HG02870 (cell line): ENCODE results near the gene ZNF385C.
"Not testable (repeated sequence)": the region's sequence is repeated elsewhere in the genome, so short reads cannot be mapped to it uniquely, and the experiment has no call there.

Experiments used
- ATAC-seq: cut with Tn5 transposase; IDR thresholded peaks from one replicate; pipeline ENCODE4 v1.9.1; 2021; ENCODE audit warnings: mild to moderate bottlenecking, moderate library complexity; ENCODE audit not compliant: unreplicated experiment

Gene ZNF385C

DNA sequence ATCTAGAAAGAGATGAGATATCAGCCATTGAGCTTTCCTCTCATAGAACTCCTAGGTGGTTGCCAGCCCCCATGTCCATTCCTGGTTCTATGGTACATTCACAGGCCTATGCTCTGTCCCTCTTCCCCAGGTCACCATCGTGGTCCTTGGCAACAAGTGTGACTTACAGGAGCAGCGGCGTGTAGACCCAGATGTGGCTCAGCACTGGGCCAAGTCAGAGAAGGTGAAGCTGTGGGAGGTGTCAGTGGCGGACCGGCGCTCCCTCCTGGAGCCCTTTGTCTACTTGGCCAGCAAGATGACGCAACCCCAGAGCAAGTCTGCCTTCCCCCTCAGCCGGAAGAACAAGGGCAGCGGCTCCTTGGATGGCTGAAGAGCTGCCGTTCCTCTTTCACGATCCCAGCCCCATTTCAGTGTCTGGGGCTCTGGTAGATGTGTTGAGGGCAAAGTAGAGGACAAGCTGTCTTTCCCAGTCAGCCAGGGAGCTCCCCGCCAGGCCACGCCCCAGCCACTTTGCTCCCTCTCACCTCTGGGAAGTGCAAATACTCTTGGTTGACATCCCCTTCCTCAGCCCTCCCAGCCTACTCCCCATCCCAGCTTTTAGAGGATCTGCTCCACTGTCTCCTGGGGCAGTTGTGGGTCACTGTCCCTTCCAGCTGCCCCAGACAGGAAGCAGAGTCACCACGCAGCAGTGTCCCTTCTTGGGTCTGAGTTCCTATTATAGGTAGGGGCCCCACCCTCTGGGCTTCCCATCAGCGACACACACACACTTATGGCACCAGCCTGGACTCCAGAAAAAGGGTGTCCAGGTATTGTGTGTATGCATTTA is 74.5 kb downstream of the ZNF385C start:
- ATAC-seq = no peak

DNA sequence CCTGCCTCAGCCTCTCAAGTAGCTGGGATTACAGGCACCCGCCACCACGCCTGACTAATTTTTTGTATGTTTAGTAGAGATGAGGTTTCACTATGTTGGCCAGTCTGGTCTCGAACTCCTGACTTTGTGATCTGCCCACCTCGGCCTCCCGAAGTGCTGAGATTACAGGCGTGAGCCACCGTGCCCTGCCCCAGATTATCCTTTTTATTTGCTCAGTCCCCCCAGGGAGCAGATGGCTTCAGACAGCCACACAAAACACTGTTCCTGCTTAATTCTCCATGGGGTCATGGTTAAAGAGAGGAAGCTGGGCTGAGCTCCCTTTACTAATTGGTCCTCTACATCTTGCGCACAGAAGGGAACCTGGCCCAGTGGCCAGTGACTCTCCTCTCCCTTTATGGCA is 77.4 kb downstream of the ZNF385C start:
- not testable (repeated sequence) for ATAC-seq

DNA sequence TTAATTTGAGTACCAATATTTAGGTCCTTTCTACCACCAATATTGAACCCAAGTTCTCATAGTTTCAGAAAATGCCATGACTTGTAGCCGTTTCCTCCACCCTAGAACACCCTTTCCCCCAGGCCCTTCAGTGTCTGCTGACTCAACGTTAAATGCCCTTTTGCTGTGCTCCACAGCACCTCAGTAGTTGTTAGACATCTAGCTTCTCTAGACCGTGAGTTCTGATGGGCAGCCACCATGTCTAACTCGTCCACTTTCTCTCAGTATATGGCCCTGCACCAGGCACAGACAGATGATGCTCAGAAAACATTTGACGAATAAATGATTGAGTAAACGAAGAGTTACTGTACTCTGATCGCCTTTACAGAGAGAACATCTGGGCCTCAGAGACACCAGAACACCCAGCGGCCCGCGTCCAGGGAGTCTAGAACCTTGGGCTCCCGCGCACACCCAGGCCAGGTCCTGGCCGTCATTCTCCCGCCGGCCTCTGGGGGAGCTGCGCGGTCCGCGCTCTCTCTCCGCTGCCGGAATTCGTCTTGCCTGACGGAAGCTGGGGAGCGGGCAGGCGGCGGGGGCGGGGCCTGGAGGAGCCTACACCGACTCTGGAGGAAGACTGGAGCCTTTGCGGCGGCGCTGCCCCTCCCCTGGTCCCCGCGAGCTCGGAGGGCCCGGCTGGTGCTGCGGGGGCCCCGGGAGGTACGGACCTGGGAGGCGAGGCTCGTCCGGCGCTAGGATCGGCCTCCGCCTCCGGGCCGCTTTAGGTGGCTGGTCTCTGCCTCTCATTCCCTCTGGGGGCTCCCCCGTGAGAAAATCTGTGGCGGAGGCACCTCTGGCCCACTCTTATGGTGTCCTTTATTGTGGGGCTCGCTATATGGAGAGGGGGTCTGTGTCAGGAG is 78.5 kb downstream of the ZNF385C start, which contains the start of gene NKIRAS2:
Gene NKIRAS2 (plus strand): TSS at position 582 of the 896 bp plus-strand sequence. CDS start 1,488 bp downstream, outside the sequence.
- ATAC-seq = peak; percentile 47

DNA sequence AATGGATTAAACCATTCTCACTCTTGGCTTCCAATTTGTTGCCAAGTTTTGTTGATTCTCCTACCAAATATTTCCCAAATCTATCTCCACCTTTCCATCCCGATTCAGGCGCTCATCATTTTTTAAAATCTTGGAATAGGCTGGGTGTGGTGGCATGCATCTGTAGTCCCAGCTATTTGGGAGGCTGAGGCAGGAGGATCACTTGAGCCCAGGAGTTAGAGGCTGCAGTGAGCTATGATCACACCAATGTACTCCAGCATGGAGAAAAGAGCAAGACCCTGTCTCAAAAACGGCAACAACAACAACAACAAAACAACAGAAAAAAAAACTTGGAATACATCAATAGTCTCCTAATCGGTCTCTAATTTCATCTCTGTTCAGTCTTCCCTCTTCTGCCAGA is 79.3 kb downstream of the ZNF385C start:
- ATAC-seq = no peak

DNA sequence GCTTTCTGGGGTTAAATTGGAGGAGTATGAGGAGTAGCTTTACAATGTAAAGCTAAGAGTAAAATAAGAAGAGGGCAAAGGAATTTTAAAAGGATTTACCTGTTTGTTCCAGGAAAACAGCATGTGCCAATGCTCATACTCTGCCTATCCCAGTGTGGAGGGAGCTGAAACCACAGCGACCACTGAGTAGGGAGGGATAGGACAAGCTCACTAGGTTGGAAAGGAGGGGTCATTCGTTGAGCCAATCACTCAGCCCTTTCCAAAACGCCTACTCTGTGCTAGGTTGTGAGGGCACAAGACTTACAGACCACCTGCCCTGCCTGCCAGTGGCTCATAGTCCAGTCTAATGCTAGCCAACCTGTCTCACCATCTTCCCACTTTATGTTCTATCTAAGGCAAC is 79.9 kb downstream of the ZNF385C start:
- no peak for ATAC-seq

DNA sequence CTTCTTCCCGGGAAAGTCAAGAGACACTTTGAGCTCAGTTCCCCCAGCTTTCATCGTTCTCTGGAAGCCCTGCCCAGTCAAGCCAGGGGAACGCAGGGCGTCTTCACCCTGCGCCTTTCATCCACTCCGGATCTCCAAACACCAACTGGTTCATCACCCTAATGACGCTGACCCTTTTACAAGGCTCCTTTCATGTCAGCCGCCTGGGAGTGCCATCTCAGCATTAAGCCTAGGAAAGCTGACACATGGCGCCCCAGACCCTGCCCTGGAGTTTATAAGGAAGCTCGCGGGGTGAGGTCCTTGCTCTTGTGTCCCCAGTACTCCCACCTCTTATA is 80.4 kb downstream of the ZNF385C start:
- peak; percentile 7 for ATAC-seq

DNA sequence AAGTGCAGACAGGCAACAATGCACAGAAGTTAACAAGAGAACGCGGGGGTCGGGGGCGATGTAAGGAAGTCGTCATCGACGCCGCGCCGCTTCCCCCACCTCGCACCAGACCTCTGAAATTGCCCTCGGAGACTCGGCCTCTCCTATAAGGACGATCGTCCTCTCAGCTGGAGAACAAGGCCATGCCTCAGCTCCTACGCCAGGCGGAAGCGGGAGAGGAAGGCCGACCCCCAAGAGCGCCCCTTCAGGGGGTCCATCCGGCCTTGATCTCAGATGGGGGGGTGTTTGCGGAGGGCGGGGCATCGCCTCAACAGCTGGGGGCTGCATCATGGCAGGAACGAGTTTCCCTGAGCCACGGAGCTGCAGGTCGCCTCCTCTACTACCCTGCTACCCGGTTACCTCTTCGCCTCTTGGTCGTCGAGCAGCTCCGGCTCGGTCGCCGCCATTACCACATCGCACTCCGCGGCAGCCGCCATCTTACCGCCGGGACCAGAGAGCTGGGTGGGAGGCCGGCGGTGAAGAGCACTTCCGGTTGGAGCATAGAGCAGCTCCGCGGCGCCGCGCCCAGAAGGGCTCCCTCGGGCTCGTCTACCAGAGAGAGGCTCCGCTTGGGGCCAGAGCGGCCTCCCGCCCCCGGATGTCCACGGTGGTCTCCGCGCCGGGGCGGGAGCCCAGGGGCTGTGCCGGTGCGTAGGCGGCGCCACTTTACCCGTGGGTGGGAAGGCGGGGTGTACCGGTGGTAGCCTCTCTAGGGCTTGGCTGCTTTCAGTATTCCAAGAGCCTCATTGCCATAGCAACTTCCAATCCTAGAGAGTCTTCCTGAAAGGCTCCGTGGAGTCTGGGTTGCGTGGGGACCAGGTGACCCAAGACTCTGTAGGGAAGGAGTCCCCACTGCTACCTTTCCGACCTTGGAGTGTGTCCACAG is 81.1 kb downstream of the ZNF385C start, which contains the start of gene DNAJC7:
Gene DNAJC7 (minus strand): TSS at position 499 of the 925 bp plus-strand sequence. CDS start 23 bp downstream, at position 476.
- peak; percentile 74 for ATAC-seq

DNA sequence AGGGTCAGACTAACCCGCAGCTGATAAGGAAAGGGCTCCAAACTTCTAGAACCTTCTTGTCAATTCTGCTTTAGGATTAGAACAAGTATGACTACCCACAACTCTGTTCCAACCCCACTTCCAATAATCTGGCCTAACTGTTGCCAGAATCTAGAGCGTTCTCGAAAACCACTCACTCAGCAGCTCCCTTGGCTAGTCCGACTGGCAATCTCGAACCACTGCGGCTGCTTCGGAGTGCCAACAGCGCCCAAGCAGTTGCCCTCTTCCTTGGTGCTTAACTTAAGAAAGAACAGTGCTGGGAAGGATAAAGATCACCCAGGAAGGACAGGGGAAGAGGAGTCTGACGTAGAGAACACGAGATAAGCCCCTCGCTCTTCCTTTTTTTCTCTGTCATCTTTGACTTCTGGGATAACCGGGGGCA is 81.9 kb downstream of the ZNF385C start:
- no peak for ATAC-seq

DNA sequence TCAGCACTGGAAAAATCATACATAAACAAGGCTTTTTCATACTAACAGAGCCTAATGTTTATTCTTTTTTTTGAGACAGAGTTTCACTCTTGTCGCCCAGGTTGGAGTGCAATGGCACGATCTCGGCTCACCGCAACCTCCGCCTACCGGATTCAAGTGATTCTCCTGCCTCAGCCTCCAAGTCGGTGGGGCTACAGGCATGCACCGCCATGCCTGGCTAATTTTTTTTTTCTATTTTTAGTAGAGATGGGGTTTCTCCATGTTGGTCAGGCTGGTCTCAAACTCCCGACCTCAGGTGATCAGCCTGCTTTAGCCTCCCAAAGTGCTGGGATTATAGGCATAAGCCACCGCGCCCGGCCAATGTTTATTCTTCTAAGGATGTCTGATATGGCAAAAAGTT is 84.5 kb downstream of the ZNF385C start:
- not testable (repeated sequence) for ATAC-seq

DNA sequence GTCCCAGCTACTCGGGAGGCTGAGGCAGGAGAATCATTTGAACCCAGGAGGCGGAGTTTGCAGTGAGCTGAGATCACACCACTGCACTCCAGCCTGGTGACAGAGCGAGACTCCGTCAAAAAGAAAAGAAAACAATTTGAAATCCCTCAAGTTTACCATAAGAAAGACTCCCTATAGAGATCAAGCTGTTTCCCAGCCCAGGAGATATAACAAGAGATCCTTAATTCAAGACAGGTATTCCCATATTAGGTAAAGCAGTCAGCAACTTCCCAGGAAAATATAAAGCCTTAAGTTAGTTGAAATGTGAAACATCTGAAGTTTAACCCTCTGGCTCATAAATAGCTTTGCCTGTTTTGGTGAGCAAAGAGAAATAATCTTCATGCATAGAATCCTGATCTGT is 85.9 kb downstream of the ZNF385C start:
- ATAC-seq = not testable (repeated sequence)

DNA sequence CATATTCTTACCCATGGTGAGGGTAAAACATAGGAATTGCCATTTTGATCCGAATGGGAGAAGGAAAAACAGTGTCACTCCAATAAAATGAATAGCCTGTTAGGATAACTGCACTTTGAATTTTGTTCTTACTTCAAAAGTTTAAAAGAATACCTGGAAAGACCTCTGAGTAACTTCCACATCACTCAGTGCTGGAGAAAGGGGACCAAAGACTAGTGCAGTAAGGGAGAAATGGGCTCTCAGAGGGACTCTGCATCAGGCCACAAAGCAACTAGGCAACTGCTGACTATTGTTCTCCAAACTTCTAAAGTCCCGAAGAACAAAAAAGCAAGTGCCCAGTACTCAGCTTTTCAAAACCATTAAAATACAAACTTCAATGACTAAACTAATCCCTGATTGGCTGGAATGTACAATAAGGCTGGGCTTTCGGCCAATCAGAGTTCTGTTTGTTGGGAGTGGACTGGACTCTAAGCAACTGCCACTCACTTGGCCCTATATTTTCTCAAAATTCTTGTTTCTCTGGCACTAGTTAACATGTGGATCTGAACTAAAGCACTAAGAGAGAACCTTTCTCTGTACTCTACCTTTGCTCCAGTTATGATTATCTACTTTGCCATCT is 87.3 kb downstream of the ZNF385C start:
- ATAC-seq = no peak

DNA sequence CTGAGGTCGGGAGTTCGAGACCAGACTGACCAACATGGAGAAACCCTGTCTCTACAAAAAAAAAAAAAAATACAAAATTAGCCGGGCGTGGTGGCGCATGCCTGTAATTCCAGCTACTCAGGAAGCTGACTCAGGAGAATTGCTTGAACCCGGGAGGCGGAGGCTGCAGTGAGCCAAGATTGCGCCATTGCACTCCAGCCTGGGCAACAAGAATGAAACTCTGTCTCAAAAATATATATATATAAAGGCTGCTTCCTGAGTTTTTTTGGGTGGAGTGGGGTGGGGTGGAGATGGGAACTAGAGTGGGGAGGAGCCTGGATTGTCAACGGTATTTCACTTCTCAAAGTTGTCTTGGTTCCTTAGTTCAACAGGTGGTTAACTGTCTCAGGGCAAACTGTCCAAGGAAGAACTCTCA is 88.0 kb downstream of the ZNF385C start:
- ATAC-seq = not testable (repeated sequence)

DNA sequence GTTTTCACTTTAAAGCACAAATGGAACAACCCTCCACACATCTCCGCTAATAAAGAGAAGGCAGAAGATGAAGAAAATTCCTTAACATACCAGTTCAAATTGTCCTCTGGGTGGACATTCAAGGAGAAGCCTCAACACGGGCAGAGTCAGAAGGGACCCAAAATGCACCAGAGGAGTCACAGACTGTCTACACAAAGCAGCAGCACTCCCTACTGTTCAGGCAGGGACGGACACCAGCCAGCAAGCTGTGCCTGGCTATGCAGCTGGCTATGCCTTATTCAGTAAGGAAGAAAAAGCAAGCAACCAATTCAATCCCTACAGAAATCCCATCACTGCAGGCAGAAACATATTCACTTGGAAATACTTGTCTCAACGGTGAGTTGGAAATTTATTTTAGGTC is 89.1 kb downstream of the ZNF385C start:
- no peak for ATAC-seq

DNA sequence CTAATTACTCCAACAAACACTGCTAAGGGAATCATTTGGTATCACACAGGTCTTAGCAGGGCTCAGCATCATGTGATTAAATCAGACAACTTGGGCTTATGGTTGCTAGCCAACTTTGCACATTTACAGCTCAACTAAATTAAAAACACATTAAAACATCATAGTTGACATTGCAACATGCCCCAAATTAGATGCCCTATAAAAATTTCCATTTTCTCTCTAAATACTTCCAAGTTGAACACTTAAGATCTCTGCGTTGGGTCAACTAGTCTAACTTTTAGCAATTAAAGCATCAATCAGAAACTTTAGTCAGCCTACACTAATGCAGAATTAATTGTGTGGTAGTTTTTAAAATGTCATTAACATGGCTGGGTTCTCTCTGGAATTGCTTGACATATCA is 93.1 kb downstream of the ZNF385C start:
- ATAC-seq = no peak

DNA sequence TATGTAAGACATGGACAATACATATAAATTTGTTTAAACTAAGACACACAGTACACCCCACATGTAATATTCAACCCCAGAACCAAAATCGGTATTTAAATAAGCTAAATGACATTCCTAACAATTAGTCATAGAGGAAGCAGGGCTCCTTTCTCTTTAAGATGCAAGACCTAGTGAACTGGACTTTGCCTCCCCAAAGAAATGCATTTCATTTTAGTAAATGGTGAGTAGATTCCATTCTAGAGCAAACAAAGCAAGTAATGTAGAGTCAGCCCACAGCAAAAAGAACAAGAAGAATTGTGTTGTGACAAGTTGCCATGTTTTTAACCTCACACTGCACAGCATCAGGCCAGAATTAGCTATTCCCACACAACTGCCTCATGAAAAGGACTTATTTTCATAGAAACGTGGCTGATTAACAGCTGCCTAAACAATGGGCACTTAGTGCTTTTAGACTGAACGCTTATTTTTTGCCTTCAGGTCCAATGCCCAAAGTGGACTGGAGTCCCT is 95.4 kb downstream of the ZNF385C start:
- ATAC-seq = no peak

DNA sequence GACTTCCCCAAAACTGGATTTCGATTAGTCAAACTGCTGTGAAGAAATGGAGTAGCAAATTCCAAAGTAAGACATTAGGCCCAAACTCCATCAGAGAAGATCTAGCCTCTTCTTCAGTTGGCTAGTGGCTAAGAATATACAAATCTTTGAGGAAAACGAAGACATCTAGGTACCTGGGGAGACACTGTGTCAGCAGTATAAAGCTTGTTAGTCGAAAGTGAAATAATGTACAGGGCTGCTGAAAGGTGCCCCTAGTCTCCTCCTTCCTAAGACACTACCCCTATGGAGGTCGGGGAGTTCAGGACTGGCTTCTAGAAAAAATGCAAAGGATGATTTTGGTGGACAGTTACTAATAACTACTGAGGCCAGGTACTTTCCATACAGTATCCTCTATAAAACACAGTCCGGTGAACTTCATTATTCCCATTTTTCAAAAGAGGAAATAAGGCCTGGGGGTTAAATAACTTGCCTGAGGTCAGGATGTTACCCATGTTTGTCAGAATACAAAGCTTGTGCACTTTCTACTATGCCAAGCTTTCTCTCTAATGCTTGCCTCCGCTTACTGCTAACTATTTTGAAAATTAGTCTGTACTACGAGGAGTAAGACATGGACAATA is 96.0 kb downstream of the ZNF385C start:
- ATAC-seq = no peak

DNA sequence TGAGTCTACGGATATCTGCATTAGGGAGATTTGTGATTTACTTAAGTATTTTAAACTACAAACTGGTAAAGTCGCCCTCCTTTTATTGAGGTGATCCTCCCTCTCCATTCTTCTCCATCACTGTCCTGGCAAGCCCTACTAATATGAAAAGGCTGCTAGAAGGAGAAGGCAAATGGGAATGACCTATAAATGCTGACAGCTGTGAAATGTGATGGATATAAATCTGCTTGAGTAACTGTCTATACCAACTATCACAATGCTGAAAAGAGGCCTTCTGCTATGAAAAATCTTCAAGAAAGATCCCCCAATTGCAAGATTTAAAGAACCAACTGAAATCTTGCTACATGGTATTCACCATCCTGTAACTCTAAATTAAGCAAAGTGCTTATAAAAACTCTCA is 96.5 kb downstream of the ZNF385C start:
- ATAC-seq = no peak

DNA sequence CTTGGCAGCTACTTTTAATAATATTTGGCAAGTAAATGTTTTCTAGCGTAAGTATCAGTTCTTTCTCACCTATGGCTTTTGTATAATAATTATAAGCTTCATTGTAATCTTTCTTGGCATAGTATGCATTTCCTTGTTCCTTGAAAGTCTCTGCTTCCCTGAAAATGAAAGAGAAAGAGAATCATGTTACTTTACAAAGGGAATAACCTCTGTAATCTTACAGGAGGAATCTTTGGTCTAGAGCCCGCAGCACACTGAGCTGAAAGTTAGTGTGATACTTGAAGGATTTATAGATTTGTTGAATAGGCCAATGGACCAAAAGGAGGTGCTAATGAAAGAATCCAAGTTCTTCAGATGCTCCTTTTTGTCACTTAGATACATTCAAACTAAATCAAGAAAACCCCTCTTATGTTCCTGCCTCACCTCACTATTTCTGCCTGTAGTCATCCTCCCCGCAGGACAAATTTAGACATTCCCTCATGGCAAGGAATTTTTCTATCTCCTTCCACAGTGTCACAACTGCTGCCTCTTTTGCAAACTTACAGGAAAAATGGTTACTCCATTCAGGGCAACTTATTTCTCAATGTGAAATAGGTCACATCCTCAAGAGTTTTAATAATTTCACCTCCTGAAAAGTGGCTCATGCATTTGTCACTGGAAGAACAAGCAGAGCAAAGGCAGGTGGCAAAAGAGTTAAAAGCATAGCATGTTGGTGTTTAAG is 97.7 kb downstream of the ZNF385C start:
- ATAC-seq = no peak

DNA sequence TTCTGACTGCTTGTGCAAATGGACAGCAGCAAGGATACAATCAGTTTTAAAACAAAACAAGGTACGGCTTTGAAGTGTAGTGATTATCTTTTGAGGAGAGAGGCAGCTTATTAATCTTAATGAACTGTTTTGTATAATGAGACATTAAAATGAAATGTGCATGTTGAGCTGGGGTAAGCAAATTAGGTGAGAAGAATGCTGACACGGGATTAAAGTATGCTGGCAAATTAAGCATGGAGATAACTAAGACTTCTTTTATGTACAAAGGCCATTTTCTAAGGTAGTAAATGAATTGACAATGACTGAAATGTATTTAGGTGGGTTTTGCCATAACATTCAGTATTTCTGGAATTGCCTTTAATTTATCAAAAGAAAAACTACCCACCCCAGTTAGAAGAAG is 99.8 kb downstream of the ZNF385C start:
- ATAC-seq = no peak
